ENCODE results near the gene EGFL7. TPM values are rescaled to one million over a fixed set of nuclear protein-coding genes. Genes with fewer than 3 reads are reported as not detected.
"Not testable (repeated sequence)": the region's sequence is repeated elsewhere in the genome, so short reads cannot be mapped to it uniquely, and the experiment has no call there.

Gene EGFL7
- total RNA-seq, 1 experiment from 2014 or later = 54.6 TPM

- TF ChIP-seq STAT6 (CRISPR knock-in tag; conservative IDR thresholded peaks at IDR 0.05; ENCODE audit: low read depth) (no peak), ZNF423 (CRISPR knock-in tag; IDR thresholded peaks at IDR 0.05) (no peak), PRRX2 (CRISPR knock-in tag; IDR thresholded peaks at IDR 0.05) (no peak), ATF3 (CRISPR knock-in tag; conservative IDR thresholded peaks at IDR 0.05) (no peak)
Measured at GRCh38 chr9:136703276-136703860, 40.7 kb downstream of the EGFL7 start (continued).

GRCh38 chr9:136704741-136705140 lies 42.0 kb downstream of the EGFL7 start:
- ATAC-seq; H3K36me3 Mint-ChIP-seq; DNase-seq (ENCODE audit: low spot score); H3K4me1 Mint-ChIP-seq; H3K27ac Mint-ChIP-seq; H3K9me3 Mint-ChIP-seq; H3K4me3 Mint-ChIP-seq: not testable (repeated sequence)
- peaks cover 23% of the 10 kb centered on the region for H3K27me3 Mint-ChIP-seq (ENCODE audit: low read depth)
- ChIA-PET POLR2A (interaction anchor here (0.7 kb wide), 1 partner anchor 29 kb away, joined by 6 read pairs; no protein-coding TSS in a partner anchor), CTCF (interaction anchor here (0.7 to 1.2 kb wide), 2 partner anchors 33 to 274 kb away, joined by 3 read pairs; no protein-coding TSS in a partner anchor)

- Mint-ChIP-seq H3K9me3 (no peaks in the 10 kb centered on the region), H3K4me3 (no peak overlapping the region), H3K4me1 (no peaks in the 10 kb centered on the region; the same call in 1 of the 2 replicates), H3K27ac (no peak overlapping the region), H3K27me3 (ENCODE audit: low read depth) (peaks cover 22% of the 10 kb centered on the region), H3K36me3 (no peaks in the 10 kb centered on the region)
- DNase-seq (ENCODE audit: low spot score) (no peak), ATAC-seq (no peak)
- TF ChIP-seq SOX15 (CRISPR knock-in tag; IDR thresholded peaks at IDR 0.05) (no peak), HMGXB4 (CRISPR knock-in tag; IDR thresholded peaks at IDR 0.05) (no peak), ZMAT4 (CRISPR knock-in tag; IDR thresholded peaks at IDR 0.05) (no peak), FOXK1 (CRISPR knock-in tag; IDR thresholded peaks at IDR 0.05) (no peak), ZNF396 (CRISPR knock-in tag; IDR thresholded peaks at IDR 0.05; ENCODE audit: borderline replicate concordance) (no peak), HMGA2 (CRISPR knock-in tag; IDR thresholded peaks at IDR 0.05) (no peak), RORB (CRISPR knock-in tag; IDR thresholded peaks at IDR 0.05) (no peak), ELF4 (CRISPR knock-in tag; IDR thresholded peaks at IDR 0.05; ENCODE audit: low read depth) (no peak), ZNF532 (CRISPR knock-in tag; IDR thresholded peaks at IDR 0.05; ENCODE audit: borderline replicate concordance) (no peak), AFF4 (CRISPR knock-in tag; IDR thresholded peaks at IDR 0.05; ENCODE audit: borderline replicate concordance) (no peak), NFE2L1 (CRISPR knock-in tag; IDR thresholded peaks at IDR 0.05) (no peak), ATF3 (CRISPR knock-in tag; conservative IDR thresholded peaks at IDR 0.05) (no peak), NR2C2 (CRISPR knock-in tag; IDR thresholded peaks at IDR 0.05) (no peak), ZNF263 (CRISPR knock-in tag; IDR thresholded peaks at IDR 0.05; ENCODE audit: low read depth) (no peak), TEAD4 (CRISPR knock-in tag; IDR thresholded peaks at IDR 0.05) (no peak), CBFB (CRISPR knock-in tag; IDR thresholded peaks at IDR 0.05; ENCODE audit: low read depth) (no peak)
- ChIA-PET POLR2A (interaction anchor here (0.7 kb wide), 1 partner anchor 30 kb away, joined by 6 read pairs; no protein-coding TSS in a partner anchor), CTCF (interaction anchor here (0.7 to 1.2 kb wide), 3 partner anchors 22 to 273 kb away, joined by 3 read pairs; no protein-coding TSS in a partner anchor)
Measured at GRCh38 chr9:136705564-136705963, 42.8 kb downstream of the EGFL7 start.
